WERI-Rb-1 (cell line): Measurements from ENCODE around the gene AMPD1.

Source experiments
- DNase-seq: peaks from one replicate; pipeline ENCODE4 v3.0.0-alpha.2; 2020
- H3K27ac ChIP-seq: fragments of 250-450 bp; sonication (Bioruptor Pico); 2 replicates; pipeline ENCODE4 v1.5.1; 2020; ENCODE audit warnings: mild to moderate bottlenecking, moderate library complexity
- H3K27me3 ChIP-seq: fragments of 250-450 bp; sonication (Bioruptor Pico); 2 replicates; pipeline ENCODE4 v1.5.1; 2021; ENCODE audit warnings: mild to moderate bottlenecking, low read depth, moderate library complexity; ENCODE audit not compliant: insufficient read depth, severe bottlenecking
- H3K36me3 ChIP-seq: fragments of 250-450 bp; sonication (Bioruptor Pico); 2 replicates; pipeline ENCODE4 v1.5.1; 2020; ENCODE audit warnings: mild to moderate bottlenecking, moderate library complexity
- H3K4me3 ChIP-seq: 2 replicates; pipeline ENCODE4 v1.5.1; 2011; ENCODE audit warnings: low read depth, mild to moderate bottlenecking, control low read depth, low read length
- H3K9me3 ChIP-seq: fragments of 250-450 bp; sonication (Bioruptor Pico); 2 replicates; pipeline ENCODE4 v1.5.1; 2021; ENCODE audit warnings: mild to moderate bottlenecking, moderate library complexity; ENCODE audit not compliant: severe bottlenecking
- TF ChIP-seq, protein P1 (sequence below): IDR thresholded peaks from 2 replicates; pipeline ENCODE4 v1.5.1; 2011; ENCODE audit warnings: low read depth, mild to moderate bottlenecking, control low read depth, inconsistent platforms, low read length

The AMPD1 gene

DNA sequence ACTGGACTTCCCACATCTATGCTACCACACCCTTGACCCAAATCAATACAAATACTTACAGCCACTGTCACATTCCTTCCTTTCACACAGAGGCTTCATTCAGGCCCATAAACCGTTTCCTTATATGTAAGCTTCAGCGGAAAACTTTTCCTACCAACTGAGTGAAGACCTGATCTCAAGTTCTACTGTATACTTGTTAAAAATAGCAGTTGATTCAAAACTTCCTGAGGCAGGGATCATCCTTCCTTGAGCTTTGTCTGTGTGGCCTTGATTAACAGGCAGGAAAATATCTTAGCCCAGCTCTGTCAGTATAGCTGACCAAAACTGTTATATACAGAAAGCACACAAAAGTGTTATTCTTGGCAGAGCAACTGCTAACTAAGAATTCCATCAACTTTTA, 68.2 kb downstream of the AMPD1 start:
- no peaks in the 10 kb centered on the region for H3K36me3 ChIP-seq
- H3K9me3 ChIP-seq: no peaks in the 10 kb centered on the region
- TF ChIP-seq, protein P1, sequence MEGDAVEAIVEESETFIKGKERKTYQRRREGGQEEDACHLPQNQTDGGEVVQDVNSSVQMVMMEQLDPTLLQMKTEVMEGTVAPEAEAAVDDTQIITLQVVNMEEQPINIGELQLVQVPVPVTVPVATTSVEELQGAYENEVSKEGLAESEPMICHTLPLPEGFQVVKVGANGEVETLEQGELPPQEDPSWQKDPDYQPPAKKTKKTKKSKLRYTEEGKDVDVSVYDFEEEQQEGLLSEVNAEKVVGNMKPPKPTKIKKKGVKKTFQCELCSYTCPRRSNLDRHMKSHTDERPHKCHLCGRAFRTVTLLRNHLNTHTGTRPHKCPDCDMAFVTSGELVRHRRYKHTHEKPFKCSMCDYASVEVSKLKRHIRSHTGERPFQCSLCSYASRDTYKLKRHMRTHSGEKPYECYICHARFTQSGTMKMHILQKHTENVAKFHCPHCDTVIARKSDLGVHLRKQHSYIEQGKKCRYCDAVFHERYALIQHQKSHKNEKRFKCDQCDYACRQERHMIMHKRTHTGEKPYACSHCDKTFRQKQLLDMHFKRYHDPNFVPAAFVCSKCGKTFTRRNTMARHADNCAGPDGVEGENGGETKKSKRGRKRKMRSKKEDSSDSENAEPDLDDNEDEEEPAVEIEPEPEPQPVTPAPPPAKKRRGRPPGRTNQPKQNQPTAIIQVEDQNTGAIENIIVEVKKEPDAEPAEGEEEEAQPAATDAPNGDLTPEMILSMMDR: no peak
- no peak overlapping the region for H3K27ac ChIP-seq
- DNase-seq: no peak
- H3K4me3 ChIP-seq: no peak overlapping the region
- H3K27me3 ChIP-seq: no peaks in the 10 kb centered on the region

DNA sequence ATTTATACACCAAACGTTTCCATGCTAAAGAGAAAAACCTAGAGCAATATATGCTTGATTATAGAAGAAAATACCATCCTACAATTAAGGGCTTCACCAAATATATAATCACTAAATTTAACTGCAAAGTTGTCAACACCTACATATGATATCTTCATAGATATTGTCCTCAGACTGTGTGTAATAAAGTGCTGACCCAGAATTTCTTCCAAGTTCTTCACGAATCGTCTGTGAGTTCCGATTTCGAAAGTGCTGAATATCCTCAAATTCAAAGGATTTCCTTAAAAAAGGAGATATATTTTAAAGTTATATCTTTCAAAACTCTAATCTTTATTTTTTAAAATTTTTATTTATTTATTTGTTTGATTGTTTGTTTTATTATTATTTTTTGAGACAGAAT, 72.0 kb downstream of the AMPD1 start:
- TF ChIP-seq, protein P1: no peak
- no peaks in the 10 kb centered on the region for H3K36me3 ChIP-seq
- no peak overlapping the region for H3K27ac ChIP-seq
- no peak overlapping the region for H3K4me3 ChIP-seq
- no peaks in the 10 kb centered on the region for H3K27me3 ChIP-seq
- no peak for DNase-seq
- H3K9me3 ChIP-seq: no peaks in the 10 kb centered on the region
